Measurements from ENCODE around the gene DKK3. TPM values are rescaled to one million over a fixed set of nuclear protein-coding genes. Genes with fewer than 3 reads are reported as not detected.

The DKK3 gene
- total RNA-seq, 1 donor from 2014 or later: 23.9 TPM

GRCh38 chr11:12045914-12046635 is 37.6 kb upstream of the DKK3 start:
- Histone ChIP-seq H3K27ac (no peak overlapping the region), H3K9ac (no peak overlapping the region), H3K36me3 (no peaks in the 10 kb centered on the region), H3K27me3 (no peaks in the 10 kb centered on the region), H3K4me2 (no peak overlapping the region), H4K20me1 (ENCODE audit: low read depth) (no peaks in the 10 kb centered on the region), H3K79me2 (ENCODE audit: low read depth) (no peaks in the 10 kb centered on the region), H2AFZ (replicated peaks) (no peak overlapping the region), H3K4me1 (no peaks in the 10 kb centered on the region), H3K9me3 (ENCODE audit: low read depth) (no peaks in the 10 kb centered on the region), H3K4me3 (no peak overlapping the region), H3F3A (ENCODE audit: low read depth) (no peaks in the 10 kb centered on the region)
- no peak overlapping the region for H3K4me3 Mint-ChIP-seq
- H3K36me3 Mint-ChIP-seq: peaks cover 2% of the 10 kb centered on the region
- H3K27ac Mint-ChIP-seq: peak overlapping the region; percentile 38
- peaks cover 26% of the 10 kb centered on the region for H3K4me1 Mint-ChIP-seq
- no peak for TF ChIP-seq CTCF (IDR thresholded peaks at IDR 0.05)
- no peak for TF ChIP-seq EZH2 (IDR thresholded peaks at IDR 0.05)
- TF ChIP-seq EZH2phosphoT487 (IDR thresholded peaks at IDR 0.05): no peak
- H3K27me3 Mint-ChIP-seq (ENCODE audit: insufficient read depth, low read depth): peaks cover 8% of the 10 kb centered on the region
- H3K9me3 Mint-ChIP-seq: peaks cover 6% of the 10 kb centered on the region
- no peak for DNase-seq (ENCODE audit: low spot score)

DNA sequence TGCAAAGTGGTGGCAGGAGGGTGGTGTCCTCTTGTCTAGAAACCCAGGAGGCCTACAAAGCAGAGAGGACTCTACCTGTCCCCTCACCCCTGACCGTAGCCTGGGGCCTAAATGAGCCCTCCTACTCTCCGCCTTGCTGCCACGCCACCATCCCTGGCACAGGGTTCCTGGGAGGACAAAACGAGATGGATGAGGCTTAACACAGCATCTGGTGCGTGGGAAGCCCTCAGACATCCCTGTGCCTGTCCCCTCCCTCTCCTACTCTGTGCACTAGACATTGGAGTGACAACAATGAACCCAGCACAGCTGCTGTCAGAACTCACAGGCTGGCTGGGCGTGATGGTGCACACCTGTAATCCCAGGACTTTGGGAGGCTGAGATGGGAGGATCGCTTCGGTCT is 36.4 kb upstream of the DKK3 start:
- H4K20me1 ChIP-seq (ENCODE audit: low read depth): no peaks in the 10 kb centered on the region
- H3K9me3 ChIP-seq (ENCODE audit: low read depth): no peaks in the 10 kb centered on the region
- TF ChIP-seq EZH2phosphoT487 (IDR thresholded peaks at IDR 0.05): no peak
- Mint-ChIP-seq H3K36me3 (peaks cover 2% of the 10 kb centered on the region), H3K27me3 (ENCODE audit: insufficient read depth, low read depth) (peaks cover 8% of the 10 kb centered on the region), H3K9me3 (peaks cover 11% of the 10 kb centered on the region), H3K4me3 (no peak overlapping the region), H3K4me1 (peaks cover 15% of the 10 kb centered on the region), H3K27ac (no peak overlapping the region)
- no peak overlapping the region for H2AFZ ChIP-seq (replicated peaks)
- H3K9ac ChIP-seq: no peak overlapping the region
- H3K79me2 ChIP-seq (ENCODE audit: low read depth): no peaks in the 10 kb centered on the region
- DNase-seq (ENCODE audit: low spot score): no peak
- no peaks in the 10 kb centered on the region for H3K36me3 ChIP-seq
- H3K4me3 ChIP-seq: no peak overlapping the region
- no peaks in the 10 kb centered on the region for H3K27me3 ChIP-seq
- no peak overlapping the region for H3K4me2 ChIP-seq
- no peak overlapping the region for H3K27ac ChIP-seq
- no peaks in the 10 kb centered on the region for H3K4me1 ChIP-seq
- no peaks in the 10 kb centered on the region for H3F3A ChIP-seq (ENCODE audit: low read depth)

DNA sequence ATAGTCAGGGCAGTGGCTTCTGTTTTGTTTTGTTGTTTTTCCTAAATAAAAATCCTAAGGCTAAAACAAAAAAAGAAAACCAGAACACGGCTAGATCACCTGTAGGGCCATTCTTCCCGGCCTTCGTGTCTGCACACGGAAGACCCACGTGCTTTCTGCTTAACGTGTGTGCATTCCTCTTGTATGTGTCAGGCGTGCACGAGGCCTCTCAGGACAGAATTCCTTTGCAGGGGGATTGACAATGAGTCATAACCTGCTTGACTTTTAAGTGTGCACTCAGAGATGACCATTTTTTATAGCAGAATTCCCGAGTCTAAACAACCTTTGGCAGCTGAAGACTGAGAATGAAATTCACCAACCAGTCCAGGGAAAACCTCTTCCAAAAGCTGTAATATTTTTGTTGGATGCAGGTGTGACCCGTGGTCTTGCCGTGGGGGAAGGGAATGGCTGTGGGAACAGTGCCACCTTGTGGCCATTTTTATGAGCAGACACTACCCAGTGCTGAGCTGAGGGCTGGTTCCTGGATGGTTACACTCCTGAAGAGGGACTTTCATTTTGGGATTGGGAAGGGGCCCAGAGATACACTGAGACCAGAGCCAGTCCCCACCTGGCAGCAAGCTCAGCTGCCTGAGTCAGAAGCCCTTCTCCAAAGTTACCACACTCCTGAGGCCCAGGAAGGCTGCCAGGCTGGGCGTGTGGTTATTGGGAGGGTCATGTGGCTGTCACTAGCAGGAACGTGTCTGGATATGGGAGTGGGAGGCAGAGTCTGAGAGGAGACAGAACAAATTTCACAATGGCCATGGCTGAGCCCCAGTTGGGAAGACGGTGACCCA is 35.7 kb upstream of the DKK3 start:
- peak overlapping the region; percentile 64 for H2AFZ ChIP-seq (replicated peaks)
- H3K4me3 ChIP-seq: no peak overlapping the region
- H3F3A ChIP-seq (ENCODE audit: low read depth): no peaks in the 10 kb centered on the region
- peak; percentile 78 for DNase-seq (ENCODE audit: low spot score)
- peaks cover 14% of the 10 kb centered on the region for H3K9me3 Mint-ChIP-seq
- H3K4me3 Mint-ChIP-seq: no peak overlapping the region
- TF ChIP-seq EZH2 (IDR thresholded peaks at IDR 0.05): no peak
- peak; percentile 94 for TF ChIP-seq CTCF (IDR thresholded peaks at IDR 0.05)
- H3K27me3 Mint-ChIP-seq (ENCODE audit: insufficient read depth, low read depth): peaks cover 4% of the 10 kb centered on the region
- H3K4me1 ChIP-seq: no peaks in the 10 kb centered on the region
- H3K79me2 ChIP-seq (ENCODE audit: low read depth): no peaks in the 10 kb centered on the region
- H3K9ac ChIP-seq: no peak overlapping the region
- H3K9me3 ChIP-seq (ENCODE audit: low read depth): no peaks in the 10 kb centered on the region
- no peak overlapping the region for H3K4me2 ChIP-seq
- no peaks in the 10 kb centered on the region for H4K20me1 ChIP-seq (ENCODE audit: low read depth)
- H3K27ac ChIP-seq: no peak overlapping the region
- H3K36me3 Mint-ChIP-seq: peaks cover 4% of the 10 kb centered on the region
- H3K36me3 ChIP-seq: no peaks in the 10 kb centered on the region
- H3K27me3 ChIP-seq: no peaks in the 10 kb centered on the region
- peaks cover 15% of the 10 kb centered on the region for H3K4me1 Mint-ChIP-seq
- H3K27ac Mint-ChIP-seq: peak overlapping the region; percentile 78

Measured in neural progenitor cell (in vitro differentiated cells).